Left forelimb (tissue), 1 donor: Measurements from ENCODE around the gene RNGTT.
"Not testable (repeated sequence)": the region's sequence is repeated elsewhere in the genome, so short reads cannot be mapped to it uniquely, and the experiment has no call there.

Source experiments
- DNase-seq: peaks from one replicate; pipeline ENCODE4 v3.0.0-alpha.2; 2018; ENCODE audit warnings: low spot score

Gene RNGTT

DNA sequence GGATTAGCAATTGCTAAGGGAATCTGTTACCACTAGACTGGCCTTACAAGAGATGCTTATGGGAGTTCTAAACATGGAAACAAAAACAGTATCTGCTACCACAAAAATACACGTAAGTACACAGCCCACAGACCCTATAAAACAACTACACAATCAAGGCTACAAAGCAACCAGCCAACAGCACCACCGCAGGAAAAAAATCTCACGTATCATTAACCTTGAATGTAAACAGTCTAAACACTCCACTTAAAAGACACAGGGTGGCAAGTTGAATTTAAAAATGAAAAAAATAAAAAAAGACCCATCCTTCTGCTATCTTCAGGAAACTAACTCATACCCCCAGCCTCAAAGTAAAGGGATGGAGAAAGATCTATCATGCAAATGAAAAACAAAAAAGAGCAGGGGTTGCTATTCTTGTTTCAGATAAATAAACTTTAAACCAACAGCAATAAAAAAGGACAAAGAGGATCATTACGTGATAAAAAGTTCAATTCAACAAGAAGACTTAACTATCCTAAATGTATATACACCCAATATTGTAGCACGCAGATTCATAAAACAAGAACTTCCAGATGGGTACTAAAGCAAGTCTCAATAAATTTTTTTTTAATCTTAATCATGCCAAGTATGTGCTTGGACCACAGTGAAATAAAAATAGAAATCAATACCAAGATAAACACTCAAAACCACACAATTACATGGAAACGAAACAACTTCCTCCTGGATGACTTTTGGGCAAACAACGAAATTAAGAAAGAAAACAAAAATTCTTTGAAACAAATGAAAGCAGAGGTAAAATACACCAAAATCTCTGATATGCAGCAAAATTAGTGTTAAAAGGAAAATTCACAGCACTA is 52.3 kb downstream of the RNGTT start:
- DNase-seq, result no peak

DNA sequence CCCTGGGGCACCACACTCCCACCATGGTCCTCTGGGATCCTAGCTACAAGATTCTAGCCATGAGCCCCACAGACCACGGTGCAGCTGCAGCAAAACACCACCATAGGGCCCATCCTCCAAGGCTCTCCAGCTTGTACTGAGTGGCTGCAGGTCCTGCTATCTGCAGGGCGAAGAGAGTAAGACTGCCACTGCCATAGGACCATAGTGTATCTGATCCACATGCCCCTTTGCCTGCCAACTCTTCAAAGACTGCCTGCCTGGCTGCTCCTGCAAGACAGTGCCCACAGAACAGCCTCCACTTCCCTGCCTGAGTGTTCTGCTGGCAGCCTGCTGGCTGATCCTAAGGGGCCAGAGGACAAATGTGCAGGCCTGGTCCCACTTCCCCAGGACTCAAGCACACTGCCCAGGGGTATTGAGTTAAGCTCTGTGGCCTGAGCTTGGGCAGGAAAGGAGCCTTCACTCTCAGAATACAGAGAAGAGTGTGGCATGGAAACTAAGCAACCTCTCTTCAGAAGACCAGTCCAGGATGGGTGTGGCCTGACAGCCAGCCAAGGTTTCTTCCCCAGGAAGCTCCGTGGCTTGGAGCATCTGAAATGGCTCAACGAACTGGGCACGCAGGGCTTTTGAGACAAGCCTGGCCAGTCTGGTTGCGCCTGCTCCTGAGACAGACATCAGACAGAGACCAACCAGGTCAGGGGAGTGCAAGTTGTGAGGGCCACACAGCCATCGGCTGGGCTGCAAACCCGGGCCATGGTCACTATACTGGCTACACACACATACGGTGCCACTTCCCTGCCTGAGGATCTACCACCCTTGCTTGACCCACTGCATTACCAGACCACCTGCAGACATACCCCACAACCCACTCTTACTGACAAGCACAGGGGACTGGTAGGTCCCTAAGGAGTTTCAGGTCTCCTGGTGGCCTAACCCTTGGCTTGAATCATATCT is 54.5 kb downstream of the RNGTT start:
- no peak for DNase-seq

DNA sequence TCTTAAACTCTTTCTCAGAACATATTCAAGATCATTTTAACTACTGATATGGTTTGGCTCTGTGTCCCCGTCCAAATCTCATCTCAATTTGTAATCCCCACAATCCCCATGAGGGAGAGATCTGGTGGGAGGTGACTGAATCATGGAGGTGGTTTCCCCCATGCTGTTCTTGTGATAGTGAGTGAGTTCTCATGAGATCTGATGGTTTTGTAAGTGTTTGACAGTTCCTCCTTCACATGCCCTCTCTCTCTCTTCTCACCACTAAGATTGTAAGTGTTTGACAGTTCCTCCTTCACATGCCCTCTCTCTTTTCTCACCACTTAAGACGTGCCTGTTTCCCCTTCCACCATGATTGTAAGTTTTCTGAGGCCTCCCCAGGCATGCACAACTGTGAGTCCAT is 56.3 kb downstream of the RNGTT start:
- not testable (repeated sequence) for DNase-seq

DNA sequence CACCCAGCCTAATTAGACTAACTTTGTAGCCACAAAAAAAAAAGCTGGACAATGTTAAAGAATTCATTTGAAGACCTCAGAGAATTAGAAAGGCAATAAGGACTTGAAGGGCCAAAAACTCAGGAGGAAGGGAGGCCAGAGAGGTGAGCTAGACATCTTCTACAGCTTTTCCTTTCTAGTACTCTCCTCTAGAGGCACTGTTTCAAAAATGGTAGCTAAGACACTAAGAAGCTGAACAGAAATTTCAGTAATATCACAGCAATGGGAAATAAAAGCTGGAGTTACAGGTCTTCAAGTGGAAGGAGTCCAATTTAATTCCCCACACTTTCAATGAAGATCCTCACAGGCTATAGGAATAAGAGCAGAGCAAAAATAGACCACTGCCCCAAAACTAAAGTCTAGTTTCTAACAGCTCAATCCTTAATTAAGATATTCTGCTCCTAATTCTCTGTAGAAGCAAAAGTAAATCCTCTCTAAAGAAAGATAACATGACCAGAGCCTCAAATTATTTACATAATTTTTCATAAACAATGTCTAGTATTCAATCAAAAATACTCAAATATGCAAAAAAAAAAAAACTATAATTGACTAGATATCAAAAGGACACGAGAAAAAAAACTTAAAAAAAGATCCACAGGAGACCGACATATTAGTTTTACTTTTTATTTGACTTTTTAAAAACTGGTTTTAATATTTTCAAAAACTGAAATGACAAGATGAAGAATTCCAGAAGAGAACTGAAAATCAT is 63.7 kb downstream of the RNGTT start:
- DNase-seq, result no peak

DNA sequence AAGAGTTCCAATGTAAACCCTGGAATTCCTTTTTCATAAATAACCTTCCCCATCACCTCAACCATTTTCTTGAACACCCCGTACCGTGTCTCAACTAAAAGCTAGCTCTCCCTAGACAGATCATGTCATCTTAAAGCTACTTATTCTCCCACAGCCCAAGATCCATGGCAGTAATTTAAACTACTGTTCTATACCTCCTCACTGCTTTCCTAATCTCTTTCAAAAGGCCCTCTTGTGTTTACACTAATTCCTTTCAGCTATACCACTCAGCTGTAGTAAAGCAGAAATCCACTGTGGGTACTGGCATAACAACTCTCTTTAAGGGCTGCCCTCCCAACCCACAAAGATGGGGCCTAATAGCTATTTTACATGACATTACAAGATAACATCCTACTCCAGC is 67.5 kb downstream of the RNGTT start:
- DNase-seq, result no peak

DNA sequence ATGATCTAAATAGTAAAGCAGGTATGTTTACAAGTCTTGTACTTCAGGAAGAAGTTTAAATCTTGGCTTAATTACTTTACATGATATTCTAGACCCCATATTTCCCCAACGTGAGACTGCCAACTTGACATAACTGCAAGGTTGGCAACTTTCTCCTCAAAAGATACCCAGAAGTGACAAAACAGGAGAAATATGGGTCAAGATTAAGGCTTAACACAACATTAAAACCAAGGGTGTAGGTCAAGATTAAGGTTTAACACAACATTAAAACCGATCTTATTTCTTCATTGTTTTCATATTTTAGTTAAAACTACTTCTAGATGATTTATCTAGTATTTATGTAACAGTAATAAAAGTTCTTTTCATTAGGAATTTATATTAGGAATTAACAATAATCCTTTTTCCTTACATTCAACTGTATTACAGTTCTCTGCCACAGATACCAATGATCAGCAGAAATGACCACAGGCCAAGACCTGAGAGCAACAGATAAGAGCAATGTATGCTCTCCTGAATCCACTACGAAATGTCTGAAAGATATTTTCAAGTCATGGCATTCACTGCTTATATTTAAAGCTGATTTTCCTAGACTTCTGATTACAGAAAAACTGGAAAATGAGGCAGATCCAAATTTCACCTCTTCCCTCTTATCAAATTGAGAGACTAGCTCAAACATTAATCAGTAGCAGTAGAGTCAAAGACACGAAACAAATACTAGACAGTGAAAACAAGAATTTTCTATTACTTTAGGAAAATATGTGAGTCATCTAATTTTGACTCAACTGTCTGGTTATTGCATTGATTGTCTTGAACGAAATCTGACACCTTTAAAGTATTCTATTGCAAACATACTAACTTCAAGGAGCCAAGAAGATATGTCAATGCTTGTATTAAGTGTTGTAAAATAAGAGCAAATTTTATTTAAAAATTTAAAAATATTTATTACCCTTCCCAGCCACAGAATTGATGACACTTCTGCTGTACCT is 72.3 kb downstream of the RNGTT start:
- DNase-seq, result no peak

DNA sequence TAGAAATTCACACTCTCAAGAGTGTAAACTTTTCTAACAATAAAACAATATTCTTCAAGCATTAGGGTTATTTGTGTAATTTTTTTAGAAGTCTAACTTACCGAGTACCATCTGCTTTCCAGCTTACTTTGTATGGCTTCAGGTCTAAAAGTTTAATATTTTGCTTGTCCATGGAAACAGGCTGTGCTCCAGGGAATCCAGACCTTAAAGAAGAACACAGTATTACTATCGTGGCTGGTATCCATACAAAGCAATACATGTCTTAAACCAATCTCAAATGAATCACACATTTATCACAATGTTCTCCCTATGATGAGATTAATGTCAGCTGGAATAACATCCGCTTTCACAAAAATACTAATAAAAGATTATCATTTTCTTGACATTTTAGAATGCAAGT is 73.0 kb downstream of the RNGTT start:
- no peak for DNase-seq

DNA sequence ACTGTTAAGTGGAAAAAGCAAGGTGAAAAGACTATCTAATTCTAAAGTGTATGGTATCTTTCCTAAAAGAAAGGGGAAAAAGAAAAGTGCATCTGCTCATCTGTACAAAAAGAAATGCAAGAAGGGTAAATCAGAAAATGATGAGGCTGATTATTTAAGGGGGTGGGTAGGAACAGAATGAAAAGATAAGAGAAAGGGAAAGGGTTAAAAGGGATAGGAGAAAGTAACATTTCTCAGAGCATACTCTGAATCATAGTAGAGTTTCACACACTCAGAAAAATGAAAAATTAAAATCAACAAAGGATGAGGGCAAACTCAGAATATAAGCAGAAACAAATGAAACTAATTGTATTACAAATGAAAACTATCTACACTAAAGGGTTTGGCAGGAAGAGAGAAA is 79.1 kb downstream of the RNGTT start:
- no peak for DNase-seq

DNA sequence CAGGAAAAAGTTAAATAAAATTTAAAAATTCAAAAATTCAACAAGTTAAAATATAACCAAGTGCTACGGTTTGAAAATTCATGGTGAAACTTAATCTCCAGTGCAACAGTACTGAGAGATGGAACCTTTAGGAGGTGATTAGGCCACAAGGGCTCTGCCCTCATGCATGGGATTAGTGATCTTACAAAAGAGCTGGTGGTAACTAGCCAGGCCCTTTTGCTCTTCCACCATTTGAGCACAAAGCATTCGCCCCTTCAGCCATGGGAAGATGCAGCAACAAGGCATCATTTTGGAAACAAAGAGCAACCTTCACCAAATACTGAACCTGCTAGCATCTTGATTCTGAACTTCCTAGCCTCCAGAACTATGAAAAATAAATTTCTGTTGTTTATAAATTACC is 80.9 kb downstream of the RNGTT start:
- DNase-seq, result no peak

DNA sequence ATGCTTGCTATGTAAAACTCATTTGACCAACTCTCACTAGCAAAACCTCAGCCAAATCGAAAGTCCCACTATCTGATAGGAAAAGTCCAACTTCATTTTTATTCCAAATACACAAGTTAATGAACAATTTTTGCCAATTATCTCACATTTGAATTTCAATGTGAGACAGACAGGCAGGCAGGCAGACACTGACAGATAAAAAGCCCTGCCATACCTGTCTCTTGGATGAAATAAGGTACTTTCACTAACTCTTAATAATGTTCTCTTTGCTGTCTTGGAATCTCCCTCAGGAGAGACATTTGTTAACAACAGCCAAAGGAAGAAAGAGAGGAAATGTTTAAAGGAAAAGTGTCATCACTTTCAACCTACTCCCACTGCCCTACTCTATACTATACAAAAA is 82.0 kb downstream of the RNGTT start:
- DNase-seq, result no peak

DNA sequence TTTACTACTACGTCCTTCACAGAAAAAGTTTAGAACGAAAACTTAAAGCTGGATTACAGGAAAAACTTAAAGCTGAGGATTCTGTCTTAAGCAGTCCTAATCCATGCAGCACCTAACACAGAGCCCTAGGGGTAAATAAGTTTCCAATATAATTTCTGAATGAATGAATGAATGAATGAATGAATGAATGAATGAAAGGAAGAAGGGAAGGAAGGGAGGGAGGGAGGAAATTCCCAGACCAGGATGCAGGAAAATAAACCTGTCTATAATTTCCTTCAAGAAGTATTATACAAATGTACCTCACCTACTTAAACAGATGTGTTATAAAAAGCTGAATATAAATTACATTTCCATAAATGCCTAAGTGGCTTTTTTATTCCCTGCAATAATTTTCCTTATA is 83.4 kb downstream of the RNGTT start:
- DNase-seq, result no peak

DNA sequence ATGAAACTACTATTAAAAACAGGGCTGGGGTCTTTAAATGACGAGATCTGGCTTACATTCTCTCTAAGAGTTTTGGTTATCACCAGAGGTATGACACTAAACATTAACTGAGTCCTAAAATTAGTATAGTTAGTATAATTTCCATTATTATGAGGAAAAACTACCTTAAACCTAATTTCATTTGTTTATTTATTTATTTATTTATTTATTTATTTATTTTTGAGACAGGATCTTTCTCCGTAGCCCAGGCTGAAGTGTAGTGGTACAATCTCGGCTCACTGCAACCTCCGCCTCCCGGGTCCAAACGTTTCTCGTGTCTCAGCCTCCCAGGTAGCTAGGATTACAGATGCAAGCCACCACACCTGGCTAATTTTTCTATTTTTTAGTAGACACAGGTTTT is 85.5 kb downstream of the RNGTT start:
- DNase-seq, result no peak

DNA sequence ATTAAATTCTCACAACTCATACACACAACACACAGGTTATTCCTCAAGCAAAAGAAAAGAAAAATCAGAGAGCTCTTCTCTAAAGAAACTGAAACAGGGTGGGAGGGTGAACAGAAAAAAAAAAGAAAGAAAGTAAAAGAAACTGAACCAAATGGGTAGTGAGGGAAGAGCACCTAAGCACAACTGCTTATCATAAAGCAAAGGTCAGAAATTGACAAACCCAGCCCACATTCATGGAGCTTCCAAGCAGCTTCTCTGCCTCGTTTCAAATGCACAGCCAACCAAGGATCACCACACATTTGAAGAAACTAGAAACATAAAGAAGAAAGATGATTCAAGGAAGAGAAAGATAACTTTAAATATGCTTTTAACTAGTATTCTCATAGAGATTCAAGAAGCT is 90.5 kb downstream of the RNGTT start:
- no peak for DNase-seq

DNA sequence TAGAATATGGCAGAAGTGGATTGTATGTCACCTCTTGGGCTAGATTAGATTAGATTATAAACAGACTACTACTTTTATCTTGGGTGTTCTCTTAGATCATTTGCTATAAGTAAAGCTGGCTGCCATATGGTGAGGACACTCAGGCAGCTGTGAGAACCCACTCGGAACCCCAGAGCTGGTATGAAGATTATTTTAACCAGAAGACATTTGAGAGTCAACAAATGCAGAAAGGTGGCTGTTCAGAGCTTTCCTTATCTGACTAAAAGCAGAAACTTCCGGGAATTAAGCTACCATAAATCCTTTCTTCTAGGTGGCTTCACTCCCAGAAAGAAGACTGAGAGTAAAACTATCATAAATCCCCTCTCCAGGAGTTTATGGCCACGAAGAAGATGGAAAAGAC is 91.9 kb downstream of the RNGTT start:
- no peak for DNase-seq

DNA sequence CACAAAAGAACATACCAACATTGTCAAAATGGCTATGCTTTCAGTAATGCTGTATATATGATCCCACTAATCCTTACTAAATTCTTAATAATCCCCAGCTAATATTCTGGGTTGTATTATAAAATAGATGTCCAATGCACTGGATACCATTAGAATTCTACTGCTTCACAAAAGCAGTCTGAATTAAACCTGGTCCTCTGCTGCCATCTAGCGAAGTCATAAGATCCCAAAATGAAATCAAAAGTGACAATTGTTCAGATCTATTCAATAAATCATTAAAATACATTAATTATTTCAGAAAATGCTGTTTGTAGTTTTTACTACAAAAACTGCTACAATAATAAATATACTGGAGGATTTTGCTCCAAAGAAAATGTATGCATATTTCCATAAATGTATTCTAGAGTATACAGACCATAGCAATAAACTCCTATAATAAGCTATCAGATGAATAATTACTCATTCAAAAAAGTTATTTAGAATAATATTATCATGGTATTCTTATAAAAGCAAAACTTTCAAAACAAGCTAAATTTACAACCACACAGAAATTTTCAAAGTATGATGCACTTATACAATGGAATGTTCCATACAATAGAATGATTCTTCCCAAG is 92.6 kb downstream of the RNGTT start:
- no peak for DNase-seq

DNA sequence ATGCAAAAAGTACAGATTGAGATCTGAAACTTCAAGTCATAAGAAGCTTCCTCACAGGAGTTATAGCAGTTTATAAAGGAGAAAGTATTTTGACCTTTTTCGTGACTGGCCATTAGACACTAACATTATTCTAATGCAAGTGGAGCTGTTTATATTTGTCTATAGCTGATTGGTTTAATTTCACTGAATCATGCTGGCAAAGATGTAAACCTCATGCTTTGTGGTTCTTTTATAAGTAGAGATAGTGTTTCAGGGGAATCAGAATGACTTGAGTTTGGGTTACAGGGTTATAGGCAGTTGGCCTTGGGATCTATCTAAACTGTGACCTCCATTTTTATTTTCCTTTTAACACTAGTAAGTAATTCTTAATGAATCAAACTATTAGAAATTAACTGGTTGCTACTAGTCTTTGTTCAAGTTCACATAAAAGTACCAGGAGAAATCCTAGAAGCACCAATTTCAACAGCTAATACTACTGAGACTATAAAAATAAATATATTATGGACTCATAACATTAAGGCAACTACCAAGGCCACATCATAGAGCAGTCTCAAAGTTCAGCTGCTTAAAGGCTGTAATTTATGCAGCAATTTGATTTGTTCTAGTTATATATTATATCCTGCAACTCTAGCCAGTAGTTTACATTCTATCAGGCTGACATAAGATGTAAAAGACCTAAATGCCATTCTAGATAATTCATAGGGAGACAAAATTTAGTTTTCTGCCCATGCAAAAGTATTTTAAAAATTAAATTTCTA is 94.0 kb downstream of the RNGTT start:
- DNase-seq, result no peak

DNA sequence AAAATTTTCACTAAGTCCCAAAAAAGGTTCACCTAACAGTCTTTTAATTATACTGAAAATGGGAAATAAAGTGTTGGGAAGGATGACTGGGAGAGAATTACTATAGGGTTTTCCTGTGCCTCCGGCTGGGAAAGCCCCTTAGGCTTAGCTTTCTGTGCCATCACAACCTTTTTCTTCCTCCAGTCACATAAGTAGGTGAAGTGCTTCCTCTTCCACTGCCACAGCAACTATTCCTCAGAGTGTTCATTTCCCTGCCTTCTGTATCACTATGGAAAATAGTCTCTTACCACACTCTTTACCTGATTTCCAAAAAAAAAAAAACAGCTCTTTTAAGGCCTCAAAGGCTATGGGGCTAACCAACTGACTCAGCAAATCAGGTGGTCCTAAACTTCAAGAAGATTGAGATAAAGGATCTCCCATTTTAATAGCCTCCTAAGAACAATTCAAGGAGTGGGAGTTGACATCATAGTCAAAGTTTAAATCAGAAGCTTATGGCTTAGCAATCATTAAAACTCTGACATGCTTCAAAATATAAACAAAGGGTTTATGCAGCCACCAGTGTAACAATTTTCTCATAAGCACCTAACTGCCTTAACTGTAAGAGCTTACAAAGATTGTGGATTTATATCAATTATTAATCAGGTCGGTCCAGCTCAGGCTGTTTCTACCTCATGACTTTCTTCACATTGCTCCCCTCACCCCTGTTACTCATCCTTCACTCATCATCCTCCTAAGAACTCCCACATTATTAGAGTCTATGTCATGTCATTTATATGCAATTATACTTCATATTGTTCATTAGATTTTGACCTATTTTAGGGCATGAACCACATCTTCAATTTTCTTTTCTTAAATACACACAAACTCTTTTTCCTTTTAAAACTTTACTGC is 95.3 kb downstream of the RNGTT start:
- no peak for DNase-seq

DNA sequence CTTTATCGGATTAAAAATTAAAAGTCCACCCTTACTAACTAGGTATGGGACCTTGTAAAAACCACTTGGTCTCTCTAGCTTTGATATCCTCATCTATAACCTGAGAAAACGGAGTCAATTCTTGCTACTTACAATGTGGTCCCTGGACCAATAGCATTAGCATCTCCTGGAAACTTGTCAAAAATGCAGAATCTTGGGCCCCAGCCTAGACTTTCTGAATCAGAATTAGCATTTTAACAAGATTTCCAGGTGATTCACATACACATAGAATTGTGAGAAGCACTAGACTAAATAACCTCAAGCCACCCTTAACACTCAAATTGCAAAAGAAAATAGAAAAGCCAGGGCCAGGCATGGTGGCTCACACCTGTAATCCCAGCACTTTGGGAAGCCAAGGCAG is 96.6 kb downstream of the RNGTT start:
- DNase-seq, result no peak

DNA sequence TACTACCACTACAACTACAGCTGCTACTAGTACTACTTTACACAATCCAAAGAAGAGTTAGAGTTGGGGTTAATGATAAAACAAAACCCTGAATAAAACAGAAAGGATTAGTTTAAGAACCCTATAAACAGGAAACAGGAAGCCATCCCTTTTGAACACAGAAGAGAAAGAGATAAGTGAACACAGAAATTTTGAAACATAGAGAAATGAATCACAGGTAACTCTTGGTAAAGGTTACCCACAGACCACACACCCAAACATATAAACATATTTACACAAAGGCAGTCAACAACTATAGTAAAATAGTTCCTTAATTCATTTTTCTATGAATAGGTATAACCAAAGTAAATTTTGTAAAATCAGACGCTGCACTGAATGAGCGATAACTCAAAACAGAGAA is 98.1 kb downstream of the RNGTT start:
- DNase-seq, result no peak
